Ishikawa (cell line): ENCODE data around the gene SPRR3.

Experiments
- CEBPB ChIP-seq: IDR thresholded peaks from 2 replicates; pipeline ENCODE4 v1.6.1; 2012
- CREB1 ChIP-seq: IDR thresholded peaks from 2 replicates; pipeline ENCODE4 v1.6.1; 2012; ENCODE audit warnings: low read depth
- EP300 ChIP-seq: IDR thresholded peaks from 2 replicates; pipeline ENCODE4 v1.6.1; 2012; ENCODE audit warnings: borderline replicate concordance
- NFIC ChIP-seq: IDR thresholded peaks from 2 replicates; pipeline ENCODE4 v1.6.1; 2012
- RAD21 ChIP-seq: IDR thresholded peaks from 2 replicates; pipeline ENCODE4 v1.6.1; 2012; ENCODE audit warnings: low read depth
- TAF1 ChIP-seq: IDR thresholded peaks from 2 replicates; pipeline ENCODE4 v1.6.1; 2012; ENCODE audit warnings: low read depth, mild to moderate bottlenecking
- YY1 ChIP-seq: IDR thresholded peaks from 2 replicates; pipeline ENCODE4 v1.6.1; 2012; ENCODE audit warnings: low read depth
- TF ChIP-seq, protein P1 (sequence below): IDR thresholded peaks from 2 replicates; pipeline ENCODE4 v1.6.1; 2012
- TF ChIP-seq, protein P2 (sequence below): IDR thresholded peaks from 2 replicates; pipeline ENCODE4 v1.6.1; 2012; ENCODE audit warnings: low read depth, mild to moderate bottlenecking
- TF ChIP-seq, protein P3 (sequence below): IDR thresholded peaks from 2 replicates; pipeline ENCODE4 v1.6.1; 2012

DNA sequence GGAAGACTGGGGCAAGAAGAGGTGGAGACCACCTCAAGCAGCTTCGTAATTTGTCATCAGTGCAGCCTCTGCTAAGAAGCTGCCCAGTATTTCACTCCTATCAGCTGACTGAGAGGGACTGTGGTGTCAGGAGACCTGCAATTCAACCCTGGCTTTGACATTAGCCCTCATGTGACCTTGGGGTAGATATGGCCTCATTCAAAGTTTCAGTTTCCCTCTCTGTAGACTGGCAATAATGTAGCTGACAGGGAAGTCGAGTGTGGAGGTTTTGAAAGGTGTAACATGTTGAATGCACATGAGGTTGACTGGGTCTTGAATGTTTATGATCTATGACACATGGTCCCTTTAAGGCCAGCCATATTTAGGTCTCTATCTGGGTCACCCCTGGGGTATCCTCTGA, 33.3 kb upstream of the SPRR3 start:
- TF ChIP-seq, protein P1, sequence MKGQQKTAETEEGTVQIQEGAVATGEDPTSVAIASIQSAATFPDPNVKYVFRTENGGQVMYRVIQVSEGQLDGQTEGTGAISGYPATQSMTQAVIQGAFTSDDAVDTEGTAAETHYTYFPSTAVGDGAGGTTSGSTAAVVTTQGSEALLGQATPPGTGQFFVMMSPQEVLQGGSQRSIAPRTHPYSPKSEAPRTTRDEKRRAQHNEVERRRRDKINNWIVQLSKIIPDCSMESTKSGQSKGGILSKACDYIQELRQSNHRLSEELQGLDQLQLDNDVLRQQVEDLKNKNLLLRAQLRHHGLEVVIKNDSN, result no peak
- no peak for TF ChIP-seq YY1
- no peak for TF ChIP-seq TAF1
- TF ChIP-seq, protein P2, sequence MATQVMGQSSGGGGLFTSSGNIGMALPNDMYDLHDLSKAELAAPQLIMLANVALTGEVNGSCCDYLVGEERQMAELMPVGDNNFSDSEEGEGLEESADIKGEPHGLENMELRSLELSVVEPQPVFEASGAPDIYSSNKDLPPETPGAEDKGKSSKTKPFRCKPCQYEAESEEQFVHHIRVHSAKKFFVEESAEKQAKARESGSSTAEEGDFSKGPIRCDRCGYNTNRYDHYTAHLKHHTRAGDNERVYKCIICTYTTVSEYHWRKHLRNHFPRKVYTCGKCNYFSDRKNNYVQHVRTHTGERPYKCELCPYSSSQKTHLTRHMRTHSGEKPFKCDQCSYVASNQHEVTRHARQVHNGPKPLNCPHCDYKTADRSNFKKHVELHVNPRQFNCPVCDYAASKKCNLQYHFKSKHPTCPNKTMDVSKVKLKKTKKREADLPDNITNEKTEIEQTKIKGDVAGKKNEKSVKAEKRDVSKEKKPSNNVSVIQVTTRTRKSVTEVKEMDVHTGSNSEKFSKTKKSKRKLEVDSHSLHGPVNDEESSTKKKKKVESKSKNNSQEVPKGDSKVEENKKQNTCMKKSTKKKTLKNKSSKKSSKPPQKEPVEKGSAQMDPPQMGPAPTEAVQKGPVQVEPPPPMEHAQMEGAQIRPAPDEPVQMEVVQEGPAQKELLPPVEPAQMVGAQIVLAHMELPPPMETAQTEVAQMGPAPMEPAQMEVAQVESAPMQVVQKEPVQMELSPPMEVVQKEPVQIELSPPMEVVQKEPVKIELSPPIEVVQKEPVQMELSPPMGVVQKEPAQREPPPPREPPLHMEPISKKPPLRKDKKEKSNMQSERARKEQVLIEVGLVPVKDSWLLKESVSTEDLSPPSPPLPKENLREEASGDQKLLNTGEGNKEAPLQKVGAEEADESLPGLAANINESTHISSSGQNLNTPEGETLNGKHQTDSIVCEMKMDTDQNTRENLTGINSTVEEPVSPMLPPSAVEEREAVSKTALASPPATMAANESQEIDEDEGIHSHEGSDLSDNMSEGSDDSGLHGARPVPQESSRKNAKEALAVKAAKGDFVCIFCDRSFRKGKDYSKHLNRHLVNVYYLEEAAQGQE, result no peak
- TF ChIP-seq, protein P3, sequence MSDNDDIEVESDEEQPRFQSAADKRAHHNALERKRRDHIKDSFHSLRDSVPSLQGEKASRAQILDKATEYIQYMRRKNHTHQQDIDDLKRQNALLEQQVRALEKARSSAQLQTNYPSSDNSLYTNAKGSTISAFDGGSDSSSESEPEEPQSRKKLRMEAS, result no peak
- no peak for TF ChIP-seq CREB1
- no peak for TF ChIP-seq EP300
- no peak for TF ChIP-seq RAD21
- TF ChIP-seq CEBPB, result no peak
- TF ChIP-seq NFIC, result no peak
